Measurements from ENCODE around the gene TANC1. TPM values are rescaled to one million over a fixed set of nuclear protein-coding genes. Genes with fewer than 3 reads are reported as not detected.

Gene TANC1
- total and polyA plus RNA-seq, 2 experiments from 2014 or later: 2.8 to 9.5 TPM

- Mint-ChIP-seq H3K27ac (no peak overlapping the region), H3K27me3 (ENCODE audit: insufficient read depth, low read depth, poor library complexity) (no peaks in the 10 kb centered on the region), H3K36me3 (ENCODE audit: low read depth) (no peaks in the 10 kb centered on the region), H3K4me1 (peaks cover 12% of the 10 kb centered on the region), H3K9me3 (no peaks in the 10 kb centered on the region), H3K4me3 (no peak overlapping the region)
- Histone ChIP-seq H4K20me1 (replicated peaks; ENCODE audit: insufficient read depth) (no peaks in the 10 kb centered on the region), H3K79me2 (replicated peaks; ENCODE audit: insufficient read depth) (no peaks in the 10 kb centered on the region), H3K9me2 (ENCODE audit: insufficient read depth) (no peaks in the 10 kb centered on the region), H3K4me2 (no peak overlapping the region), H3F3A (replicated peaks; ENCODE audit: low read depth) (no peaks in the 10 kb centered on the region), H3K27ac (ENCODE audit: low read depth) (no peak overlapping the region), H2AFZ (no peak overlapping the region), H3K4me1 (ENCODE audit: insufficient read depth) (0 out of 2 replicates have a peak, but pooled peaks cover 3% of the 10 kb centered on the region), H3K4me3 (no peak overlapping the region), H3K27me3 (ENCODE audit: insufficient read depth) (no peaks in the 10 kb centered on the region), H3K36me3 (ENCODE audit: insufficient read depth) (no peaks in the 10 kb centered on the region)
- no peak for DNase-seq (ENCODE audit: low spot score)
- no peak for TF ChIP-seq ETS1 (IDR thresholded peaks at IDR 0.05)
- no peak for TF ChIP-seq ZNF462 (CRISPR knock-in tag; IDR thresholded peaks at IDR 0.05)
- TF ChIP-seq ZNF331 (CRISPR knock-in tag; IDR thresholded peaks at IDR 0.05; ENCODE audit: low read depth): no peak
- TF ChIP-seq EZH2 (IDR thresholded peaks at IDR 0.05; ENCODE audit: low read depth, unreplicated experiment): no peak
- TF ChIP-seq, protein P1, sequence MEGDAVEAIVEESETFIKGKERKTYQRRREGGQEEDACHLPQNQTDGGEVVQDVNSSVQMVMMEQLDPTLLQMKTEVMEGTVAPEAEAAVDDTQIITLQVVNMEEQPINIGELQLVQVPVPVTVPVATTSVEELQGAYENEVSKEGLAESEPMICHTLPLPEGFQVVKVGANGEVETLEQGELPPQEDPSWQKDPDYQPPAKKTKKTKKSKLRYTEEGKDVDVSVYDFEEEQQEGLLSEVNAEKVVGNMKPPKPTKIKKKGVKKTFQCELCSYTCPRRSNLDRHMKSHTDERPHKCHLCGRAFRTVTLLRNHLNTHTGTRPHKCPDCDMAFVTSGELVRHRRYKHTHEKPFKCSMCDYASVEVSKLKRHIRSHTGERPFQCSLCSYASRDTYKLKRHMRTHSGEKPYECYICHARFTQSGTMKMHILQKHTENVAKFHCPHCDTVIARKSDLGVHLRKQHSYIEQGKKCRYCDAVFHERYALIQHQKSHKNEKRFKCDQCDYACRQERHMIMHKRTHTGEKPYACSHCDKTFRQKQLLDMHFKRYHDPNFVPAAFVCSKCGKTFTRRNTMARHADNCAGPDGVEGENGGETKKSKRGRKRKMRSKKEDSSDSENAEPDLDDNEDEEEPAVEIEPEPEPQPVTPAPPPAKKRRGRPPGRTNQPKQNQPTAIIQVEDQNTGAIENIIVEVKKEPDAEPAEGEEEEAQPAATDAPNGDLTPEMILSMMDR (conservative IDR thresholded peaks at IDR 0.05; ENCODE audit: low read depth in 2 of 2): no peak
- no peak for TF ChIP-seq EZH2phosphoT487 (IDR thresholded peaks at IDR 0.05; ENCODE audit: unreplicated experiment)
- TF ChIP-seq JUNB (IDR thresholded peaks at IDR 0.05; ENCODE audit: unreplicated experiment): no peak
- TF ChIP-seq NANOG (IDR thresholded peaks at IDR 0.05; ENCODE audit: borderline replicate concordance): no peak
- TF ChIP-seq STAT1 (IDR thresholded peaks at IDR 0.05; ENCODE audit: unreplicated experiment): no peak
- no peak for TF ChIP-seq REST (IDR thresholded peaks at IDR 0.05; ENCODE audit: unreplicated experiment)
- TF ChIP-seq POLR2AphosphoS5 (IDR thresholded peaks at IDR 0.05; ENCODE audit: low read depth): no peak
- TF ChIP-seq CREB1 (CRISPR knock-in tag; IDR thresholded peaks at IDR 0.05; ENCODE audit: low read depth): no peak
- TF ChIP-seq ZNF114 (CRISPR knock-in tag; IDR thresholded peaks at IDR 0.05): no peak
- no peak for ATAC-seq
Measured at GRCh38 chr2:159154366-159154765, 185.9 kb downstream of the TANC1 start.
